RKO (cell line): ENCODE results near the gene CEACAM21.

Experiments
- DNase-seq: peaks from one replicate; pipeline ENCODE4 v3.0.0-alpha.2; 2016; ENCODE audit warnings: low spot score

CEACAM21 gene

DNA sequence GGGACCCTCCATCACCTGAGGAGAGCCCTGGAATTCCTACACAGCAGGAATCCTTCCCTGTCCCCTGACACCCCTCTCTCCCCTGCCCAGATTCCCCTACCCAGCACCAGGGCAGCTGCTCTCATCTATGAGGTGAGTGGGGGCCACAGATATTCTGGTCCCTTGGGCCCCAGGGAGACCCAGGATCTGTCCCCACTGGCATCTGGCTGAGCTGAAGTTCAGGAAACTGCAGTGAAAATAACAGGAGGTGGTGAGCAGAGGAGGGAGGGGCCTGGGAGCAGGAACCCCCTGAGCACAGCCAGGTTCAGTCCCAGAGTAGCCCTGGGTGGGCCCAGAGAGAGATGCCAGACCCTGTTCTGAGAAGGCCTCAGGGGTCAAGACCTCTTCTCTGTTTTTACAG lies 10.1 kb downstream of the CEACAM21 start:
- no peak for DNase-seq

DNA sequence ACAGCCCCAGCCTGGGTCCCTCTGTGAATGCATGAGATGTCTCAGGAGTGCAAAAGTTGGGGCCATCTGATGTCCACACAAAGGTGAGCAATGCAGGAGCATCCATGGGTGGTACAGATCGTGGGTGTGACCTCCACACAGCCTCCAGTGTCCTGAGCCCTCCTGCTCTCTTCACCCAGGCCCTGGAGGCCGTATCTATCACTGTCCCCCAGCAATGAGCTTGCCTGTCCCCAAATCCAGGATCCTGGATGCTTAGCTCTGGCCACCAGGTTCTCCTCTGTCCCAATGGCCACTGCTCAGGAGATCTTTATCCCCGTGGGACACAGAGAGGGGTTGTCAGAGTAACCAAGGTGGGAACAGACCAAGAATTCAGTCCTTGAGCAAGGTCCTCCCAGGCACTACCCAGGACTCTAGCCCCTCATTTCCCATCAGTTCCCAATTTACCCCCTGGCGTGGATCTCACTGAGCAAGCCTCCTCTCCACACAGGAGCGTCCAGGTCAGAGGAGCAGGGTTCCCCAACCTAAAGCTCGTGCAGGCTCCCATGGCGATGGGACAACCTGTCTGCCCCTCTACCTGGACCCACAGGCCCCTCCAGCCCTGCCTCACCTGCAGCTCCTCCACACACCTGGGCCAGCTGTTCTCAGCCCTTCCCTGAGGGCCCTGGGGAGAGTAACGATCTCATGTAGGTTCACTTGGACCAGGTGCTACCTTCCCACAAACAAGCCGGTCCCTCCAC lies 11.3 kb downstream of the CEACAM21 start:
- no peak for DNase-seq

DNA sequence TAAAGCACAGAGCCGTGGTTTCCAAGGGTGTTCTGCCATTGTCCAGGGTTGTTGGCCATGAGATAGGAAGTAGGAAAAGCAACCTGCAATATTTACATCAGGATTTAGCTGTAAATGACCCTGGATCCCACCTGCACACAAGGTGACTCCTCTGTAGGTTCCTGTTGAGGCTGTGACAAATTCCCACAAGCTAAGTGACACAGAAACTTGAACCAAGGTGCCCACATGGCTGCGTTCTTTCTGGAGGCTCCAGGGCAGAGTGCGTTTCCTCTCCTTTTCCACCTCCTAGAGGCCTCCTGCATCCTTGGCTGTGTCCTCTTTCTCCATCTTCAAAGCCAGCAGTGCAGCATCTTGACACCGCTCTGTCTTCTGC lies 11.9 kb downstream of the CEACAM21 start:
- no peak for DNase-seq

DNA sequence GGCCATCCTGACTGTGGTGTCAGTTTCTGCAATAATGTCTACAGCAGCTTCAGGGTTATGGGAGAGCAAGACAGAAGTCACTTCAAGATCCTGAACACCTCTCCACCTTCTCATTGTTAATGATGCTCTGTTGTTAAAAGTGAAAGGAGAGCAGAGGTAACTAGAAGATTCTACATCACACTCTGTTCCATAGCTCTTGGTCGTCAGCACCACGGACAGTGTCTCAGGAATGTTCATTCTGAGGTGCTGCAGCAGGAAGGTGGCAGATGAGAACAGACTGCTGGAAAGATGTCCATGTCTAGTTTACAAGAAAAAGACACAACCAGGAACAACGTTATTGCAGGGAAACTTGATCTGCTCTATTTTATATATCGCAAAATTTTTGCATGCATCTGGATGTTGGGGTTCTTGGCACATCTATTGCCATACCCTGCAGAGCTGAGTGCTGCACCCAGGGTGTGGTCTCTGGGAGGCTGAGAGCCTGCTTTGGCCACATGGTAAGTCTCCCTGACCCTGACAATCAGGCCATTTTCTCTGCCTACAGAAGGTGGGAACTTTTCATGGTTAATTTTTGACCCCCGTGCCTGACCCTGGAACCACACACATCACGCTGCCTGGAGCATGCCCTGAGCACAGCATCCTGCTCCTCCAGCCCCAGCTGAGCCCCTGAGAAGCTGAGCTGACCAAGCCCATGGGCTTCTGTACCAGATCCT lies 12.7 kb downstream of the CEACAM21 start:
- peak; percentile 51 for DNase-seq

DNA sequence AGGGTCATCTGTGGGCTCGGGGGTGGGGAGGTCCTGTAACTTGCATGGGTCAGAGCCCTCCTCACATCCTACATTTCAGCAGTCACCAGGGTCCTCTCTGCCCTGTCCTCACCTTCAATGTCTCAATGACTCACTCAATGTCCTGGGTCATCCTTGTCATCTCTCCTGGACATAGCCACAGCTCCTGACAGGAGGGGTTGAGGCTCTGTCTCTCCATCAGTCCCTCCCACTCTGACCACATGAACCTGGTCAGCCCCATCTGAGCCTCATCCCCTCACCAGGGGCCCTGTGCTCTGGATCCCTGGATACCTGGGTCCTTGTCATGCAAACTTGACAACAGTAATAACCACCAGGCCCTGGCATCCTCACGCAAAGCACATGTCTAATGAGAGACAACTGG lies 13.4 kb downstream of the CEACAM21 start:
- DNase-seq: no peak

DNA sequence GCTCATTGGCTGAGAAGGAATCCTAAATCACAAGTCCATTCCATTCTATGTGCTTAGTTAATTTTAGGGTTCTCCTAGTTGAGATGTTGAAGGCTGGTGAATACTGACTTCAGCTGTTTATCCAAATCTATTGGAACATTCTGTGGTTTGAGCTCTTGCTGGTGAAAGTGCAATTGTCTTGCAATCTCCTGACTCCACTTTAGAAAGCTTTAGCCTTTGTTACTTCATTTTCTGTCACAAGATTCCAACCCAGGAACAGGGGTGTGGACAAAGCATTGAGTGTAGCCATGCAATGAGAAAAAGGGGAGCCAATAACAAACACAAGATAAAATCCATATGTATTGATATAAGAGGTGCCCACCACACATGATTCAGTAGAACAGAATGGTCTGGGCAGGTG lies 15.0 kb downstream of the CEACAM21 start:
- no peak for DNase-seq

DNA sequence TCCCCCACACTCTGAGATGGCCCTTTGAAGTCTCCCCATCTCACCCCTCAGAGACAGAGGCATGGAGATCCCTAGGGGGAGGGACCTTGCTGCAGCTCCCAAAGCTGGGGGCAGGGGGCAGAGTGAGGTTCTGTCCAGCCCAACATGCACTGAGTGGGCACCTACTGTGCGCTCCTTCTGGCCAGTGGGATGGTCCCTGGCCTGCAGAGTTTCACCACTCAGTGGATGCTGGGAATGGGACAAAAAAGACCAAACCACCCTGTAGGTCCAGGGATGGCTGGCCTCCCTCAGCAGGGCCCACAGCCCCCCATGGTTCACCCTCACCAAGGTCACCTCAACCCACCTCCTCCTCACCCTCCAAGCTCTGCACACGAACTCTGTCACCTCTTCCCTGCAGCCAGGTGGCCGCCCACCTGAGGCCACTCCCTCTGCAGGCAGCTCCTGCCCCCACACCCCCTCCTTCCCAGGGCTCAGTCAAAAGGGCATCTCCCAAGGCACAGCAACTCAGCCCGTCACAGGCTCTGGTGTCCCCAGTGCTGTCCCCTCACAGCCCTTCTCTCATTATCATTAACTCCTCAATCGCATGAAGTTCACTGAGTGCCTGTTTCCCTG lies 16.1 kb downstream of the CEACAM21 start:
- DNase-seq: no peak

DNA sequence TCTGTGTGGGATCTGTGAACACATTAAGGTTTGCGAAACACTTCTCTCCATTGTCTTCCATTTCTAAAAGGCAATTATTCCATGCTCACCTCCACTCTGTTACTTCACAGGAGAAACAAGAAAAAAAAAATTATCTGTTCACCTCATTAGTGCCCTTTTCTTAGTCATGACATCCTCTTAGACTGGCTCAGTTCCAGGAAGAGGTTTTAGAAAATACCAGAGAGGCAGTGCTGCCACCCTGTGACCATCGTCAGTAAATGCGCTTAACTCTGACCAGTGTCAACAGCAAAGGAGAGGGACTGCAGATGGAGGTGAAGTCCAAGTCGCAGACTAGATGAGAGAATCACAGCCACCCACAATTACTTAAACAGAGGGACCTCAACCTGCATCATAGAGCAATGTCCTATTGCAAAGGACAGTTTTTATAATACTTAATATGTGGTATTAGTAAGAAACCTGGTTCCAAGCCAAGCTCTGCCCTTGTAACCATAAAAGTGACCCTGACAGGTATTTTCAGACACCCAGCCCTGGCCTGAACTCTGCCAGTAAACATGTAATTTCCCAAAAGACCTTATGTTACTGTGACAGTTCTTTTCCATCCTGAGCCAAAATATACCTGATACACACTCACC lies 19.4 kb downstream of the CEACAM21 start:
- peak; percentile 91 for DNase-seq

DNA sequence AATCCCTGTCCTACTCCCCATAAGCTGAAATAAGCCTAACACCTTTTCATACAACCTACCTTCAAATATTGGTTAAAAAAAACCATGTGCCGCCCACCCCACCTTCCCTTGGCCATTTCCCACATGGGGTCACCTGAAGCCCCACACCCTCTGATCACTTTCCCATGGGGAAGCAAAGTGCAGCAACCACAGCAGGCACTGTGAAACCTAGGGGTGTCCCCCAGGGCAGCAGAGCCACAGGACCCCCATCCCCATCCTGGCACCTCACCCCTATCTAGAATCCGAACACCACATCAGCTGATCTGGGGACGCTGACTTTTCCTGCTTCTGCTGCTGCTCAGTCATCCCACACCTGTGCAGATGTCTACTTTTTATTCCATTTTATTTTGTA lies 19.9 kb downstream of the CEACAM21 start:
- DNase-seq: no peak

DNA sequence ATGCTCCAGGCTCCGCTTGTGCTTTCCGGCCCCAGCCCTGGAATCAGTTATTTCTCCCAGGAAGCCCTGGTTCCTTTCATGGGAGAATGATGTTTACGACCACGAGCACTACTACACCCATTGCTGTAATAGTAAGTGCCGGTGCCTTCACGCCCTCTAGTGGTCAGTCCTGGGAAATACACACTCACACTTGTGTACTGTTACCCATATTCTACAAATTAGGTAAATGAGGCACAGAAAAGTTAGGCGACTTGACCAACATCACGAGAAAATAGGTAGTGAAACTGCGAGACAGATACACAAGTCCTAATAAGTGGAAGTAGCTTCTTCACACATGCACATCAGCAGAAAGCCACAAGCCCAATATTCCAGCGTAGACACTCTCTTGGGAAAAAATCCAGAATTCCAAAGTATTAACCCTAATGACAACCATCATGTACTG lies 21.7 kb downstream of the CEACAM21 start:
- DNase-seq: peak; percentile 78

DNA sequence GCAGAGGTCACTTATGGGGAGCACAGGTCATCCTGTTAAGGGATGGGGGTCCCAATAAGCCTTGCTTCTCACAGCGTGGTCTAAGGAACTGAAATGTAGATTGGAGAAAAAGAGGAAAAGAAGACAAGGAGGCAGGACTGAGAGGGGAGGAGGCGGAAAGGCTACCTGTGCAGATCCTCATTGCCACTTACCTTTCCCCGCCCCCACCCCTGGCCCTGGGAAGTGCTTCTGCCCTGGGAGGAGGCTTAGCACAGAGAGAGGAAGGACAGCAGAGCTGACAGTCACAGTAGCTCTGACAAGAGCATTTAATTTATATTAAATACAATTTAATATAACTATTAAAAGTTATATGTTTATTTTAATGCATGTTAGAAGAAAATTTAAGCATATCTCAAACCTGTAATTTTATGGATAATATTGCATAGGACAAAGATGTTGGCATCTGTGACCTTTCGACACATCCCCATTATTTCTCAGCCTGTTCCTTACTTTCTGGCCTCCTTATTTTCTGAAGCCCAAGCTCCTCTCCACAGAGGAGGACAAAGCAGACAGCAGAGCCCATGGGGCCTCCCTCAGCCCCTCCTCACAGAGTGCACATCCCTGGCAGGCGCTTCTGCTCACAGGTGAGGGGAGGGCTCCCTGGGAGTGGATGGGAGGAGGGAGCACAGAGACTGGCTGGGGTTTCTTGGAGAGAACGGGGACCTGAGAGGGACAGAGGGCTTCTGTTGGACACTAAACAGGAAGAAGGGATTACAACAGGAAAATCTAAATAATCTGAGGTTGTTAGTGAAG lies 23.4 kb downstream of the CEACAM21 start:
- no peak for DNase-seq

DNA sequence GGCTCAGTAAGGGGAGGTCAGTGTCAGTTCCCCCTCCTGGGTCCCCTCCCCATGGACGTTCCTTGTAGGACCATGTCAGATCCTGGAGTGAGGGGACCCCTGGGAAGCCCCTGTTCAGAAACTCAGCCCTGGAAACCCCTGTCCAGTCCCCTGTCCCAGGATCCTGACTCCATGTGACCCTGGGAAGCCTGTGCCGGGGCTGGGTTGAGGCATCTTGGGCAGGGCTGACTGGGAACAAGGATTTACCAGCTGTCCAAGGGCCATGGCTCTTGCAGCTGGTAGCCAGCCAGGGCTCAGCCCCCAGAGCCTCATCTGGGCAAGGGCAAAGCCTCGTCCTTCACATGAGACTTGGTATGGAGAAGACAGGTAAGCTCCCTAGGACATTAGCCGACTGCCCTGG lies 25.8 kb downstream of the CEACAM21 start:
- no peak for DNase-seq

DNA sequence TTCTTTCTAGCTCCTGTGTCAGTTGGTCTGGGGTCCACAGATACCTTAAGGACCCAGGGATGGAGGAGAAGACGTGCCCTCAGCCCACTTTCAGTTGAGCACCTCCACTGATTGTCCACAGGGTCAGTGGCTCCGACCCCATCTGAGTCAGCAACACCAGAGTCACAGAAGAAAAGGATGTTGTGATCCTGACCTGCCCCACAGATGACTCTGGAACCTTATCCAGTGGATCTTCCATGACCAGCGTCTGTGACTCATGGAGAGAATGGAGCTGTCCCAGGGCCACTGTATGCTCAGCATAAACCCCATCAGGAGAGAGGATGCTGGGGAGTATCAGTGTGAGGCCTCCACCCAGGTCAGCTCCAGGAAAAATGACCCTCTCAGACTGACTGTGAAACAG lies 28.9 kb downstream of the CEACAM21 start:
- no peak for DNase-seq

DNA sequence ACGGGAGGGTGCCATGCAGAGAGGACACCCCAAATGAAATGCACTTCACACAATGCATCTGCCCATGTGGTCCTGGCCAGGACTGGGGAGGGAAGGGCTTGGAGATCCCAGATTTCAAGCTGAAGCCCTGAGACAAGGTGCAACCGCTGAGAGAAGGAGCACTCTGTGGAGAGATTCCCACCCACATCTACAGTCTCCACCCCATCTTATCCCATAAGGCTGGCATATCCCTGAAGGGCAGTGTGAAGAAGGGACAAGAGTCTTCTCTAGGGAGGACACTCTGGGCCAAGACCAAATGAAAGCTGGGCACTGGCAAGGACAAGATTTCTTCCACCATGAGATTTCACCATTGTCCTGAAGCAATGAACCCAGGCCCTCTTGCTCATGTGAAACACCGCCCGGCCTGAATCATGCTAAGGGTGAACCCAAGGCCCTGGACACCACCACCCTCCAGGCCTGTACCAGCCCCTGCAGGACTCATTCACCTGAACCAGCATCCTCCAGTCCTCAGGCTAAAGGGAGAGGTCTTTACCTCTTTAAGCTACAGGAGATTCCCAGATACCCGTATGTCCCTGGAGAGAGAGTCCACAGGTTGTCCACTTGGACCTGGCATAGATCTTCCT lies 30.4 kb downstream of the CEACAM21 start:
- no peak for DNase-seq

DNA sequence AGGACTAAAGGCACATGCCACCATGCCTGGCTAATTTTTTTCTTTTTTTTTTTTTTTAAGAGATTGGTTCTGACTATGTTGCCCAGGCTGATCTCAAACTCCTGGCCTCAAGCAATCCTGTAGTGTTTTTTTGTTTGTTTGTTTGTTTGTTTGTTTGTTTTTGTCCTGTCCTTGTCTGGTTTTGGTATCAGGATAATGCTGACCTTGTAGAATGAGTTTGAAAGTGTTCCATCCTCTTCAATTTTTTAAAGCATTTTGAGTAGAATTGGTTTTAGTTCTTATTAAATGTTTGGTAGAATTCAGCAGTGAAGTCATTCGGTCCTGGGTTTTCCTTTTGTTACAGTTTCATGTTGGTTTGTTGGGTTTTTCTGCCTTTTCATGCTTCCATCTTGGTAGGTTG lies 31.7 kb downstream of the CEACAM21 start:
- DNase-seq: no peak

DNA sequence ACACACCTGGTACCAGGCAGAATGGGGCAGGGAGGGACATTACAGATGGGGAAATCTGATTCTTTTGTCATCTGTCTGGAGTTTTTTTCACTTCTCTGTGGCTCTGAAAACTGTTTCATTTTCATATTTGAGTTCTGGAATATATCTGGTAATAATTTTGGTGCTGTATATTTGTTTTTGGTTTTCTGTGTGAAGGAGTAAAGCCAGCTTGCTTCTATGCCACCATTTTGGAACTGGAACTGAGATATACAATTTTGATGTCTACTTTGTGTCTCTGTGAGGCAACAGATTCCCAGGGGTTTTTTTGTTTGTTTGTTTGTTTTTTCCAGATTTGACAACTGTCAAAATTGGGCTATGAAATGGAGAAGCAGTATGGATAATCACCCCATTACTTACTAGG lies 34.8 kb downstream of the CEACAM21 start:
- no peak for DNase-seq

DNA sequence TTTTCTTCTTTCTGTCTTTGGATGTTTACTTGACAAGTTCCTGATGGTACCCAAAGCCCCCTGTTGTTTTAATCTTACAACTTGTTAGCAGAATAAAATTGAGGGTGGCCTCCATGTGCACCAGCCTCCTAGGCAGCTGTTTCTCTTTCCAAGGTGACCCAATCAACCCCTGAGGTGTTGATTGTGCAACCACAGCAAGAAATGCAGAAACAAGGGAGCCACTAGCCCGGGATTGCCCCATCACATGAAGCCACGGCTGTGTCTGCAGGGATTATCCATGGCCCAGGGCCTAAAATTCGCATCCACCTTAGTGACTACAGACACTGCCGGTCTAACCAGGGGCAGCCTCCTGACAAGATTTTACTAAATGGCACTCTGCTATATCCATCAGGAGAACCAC lies 36.5 kb downstream of the CEACAM21 start:
- DNase-seq: no peak

DNA sequence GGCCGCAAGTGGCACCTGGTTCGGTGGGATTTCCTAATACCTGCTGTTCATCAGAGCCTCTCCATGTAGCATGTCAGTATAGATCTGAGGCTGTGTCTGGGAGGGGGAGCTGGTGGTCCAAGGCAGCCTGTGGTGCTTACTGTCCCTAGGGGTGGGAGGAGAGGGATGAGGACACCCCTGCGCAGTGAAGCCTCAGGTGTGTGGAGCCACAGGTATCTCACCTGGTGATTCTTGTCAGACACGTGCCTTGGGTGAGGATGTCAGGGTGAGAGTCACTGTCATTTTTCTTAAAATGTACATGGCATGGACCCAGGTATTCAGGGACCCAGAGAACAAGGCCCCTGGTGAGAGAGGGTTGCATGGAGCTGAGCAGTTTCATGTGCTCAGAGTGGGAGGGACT lies 39.2 kb downstream of the CEACAM21 start:
- DNase-seq: no peak

DNA sequence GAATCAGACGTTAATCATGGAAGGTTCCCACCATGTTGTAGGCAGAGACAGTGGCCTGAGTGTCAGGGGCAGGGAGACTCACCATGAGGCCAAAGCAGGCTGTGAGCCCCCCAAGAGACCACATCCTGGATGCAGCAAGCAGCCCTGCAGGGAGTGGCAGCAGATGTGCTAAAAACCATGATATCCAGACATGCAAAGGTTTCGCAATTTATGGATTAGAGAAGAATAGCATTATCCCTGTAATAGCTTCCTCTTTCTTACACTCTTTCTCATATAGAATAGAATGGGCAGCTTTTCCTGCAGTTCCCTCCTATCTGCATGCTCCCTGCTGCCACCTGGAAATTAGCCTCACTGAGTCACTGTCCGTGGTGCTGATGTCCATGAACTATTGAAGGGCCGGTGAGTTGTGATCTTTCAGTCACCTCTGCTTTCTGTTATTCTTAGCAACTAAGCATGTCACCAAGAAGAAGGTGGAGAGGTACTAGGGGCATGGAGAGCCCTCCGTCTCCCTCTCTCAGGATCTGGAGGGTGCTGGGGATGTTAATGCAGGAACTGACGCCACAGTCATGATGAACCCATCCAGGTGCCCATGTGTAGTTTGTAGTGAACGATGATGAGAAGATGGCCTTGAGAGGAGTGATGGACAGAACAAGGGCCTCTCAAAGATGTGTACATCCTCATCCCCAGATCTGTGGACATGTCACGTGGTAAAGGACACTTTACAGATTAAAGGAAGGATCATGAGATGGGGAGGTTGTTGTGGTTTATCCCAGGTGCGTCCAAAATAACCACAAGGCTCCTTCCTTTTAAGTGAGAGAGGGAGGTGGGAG lies 41.0 kb downstream of the CEACAM21 start:
- peak; percentile 27 for DNase-seq

DNA sequence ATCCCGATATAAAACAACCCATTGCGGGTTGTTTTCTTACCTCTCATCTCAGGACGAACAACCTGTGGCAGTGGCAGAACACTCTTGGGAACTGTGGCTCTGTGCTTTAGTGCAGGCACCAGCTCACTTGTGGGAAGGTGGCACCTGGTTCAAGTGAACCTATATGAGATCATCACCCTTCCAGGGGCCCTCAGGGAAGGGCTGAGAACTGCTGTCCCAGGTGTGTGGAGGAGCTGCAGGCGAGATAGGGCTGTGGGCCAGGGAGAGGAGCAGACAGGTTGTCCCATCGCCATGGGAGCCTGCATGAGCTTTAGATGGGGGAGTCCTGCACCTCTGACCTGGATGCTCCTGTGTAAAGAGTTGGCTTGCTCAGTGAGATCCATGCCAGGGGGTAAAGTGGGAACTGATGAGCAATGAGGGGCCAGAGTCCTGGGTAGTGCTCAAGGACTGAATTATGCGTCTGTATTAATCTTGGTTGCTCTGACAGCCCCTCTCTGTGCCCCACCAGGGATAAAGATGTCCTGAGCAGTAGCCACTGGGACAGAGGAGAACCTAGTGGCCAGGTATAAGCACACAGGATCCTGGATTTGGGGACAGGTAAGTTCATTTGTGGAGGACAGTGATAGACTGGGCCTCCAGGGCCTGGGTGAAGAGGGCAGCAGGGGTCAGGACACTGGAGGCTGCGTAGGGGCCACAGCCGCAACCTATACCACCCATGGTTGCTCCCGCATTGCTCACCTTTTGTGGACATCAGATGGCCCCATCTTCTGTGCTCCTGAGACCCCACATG lies 42.2 kb downstream of the CEACAM21 start:
- no peak for DNase-seq
